GM06990 (cell line): Measurements from ENCODE around the gene FLNB.

Experiments
- DNase-seq: peaks from one replicate; pipeline ENCODE4 v3.0.0-alpha.2; 2011; ENCODE audit not compliant: insufficient read length; ENCODE audit errors: extremely low read depth
- H3K27me3 ChIP-seq: replicated peaks from 2 replicates; pipeline ENCODE4 v1.6.0; 2011; ENCODE audit warnings: low read length; ENCODE audit not compliant: control insufficient read depth, insufficient read depth
- H3K36me3 ChIP-seq: 2 replicates; pipeline ENCODE4 v1.5.1; 2011; ENCODE audit warnings: low read length; ENCODE audit not compliant: control insufficient read depth, insufficient read depth
- H3K4me3 ChIP-seq: replicated peaks from 2 replicates; pipeline ENCODE4 v1.5.1; 2011; ENCODE audit warnings: low read depth, mild to moderate bottlenecking, control low read depth, low read length
- CTCF ChIP-seq: IDR thresholded peaks from 2 replicates; pipeline ENCODE4 v1.5.1; 2011; ENCODE audit warnings: low read length, control low read depth, mild to moderate bottlenecking, inconsistent platforms; ENCODE audit not compliant: insufficient read depth, poor library complexity, severe bottlenecking

Gene FLNB

DNA sequence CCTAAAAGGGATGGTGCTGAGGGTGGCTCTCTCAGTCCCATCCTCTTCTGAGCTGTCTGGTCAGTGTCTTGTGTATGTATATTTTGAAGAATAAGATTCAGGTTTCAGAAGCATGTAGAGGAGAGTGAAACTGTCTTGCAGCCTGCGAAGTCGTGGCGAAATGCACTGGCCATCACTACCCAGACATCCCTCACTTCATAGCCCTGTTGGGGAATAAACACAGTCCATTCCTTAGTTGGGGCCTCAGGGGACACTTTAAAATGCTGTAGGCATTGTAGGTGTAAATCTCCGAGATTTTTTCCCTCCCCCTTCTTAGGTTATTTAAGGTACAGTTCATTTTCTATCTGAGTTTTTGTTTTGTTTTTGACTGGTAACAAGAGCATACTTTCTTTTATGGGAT is 108.8 kb downstream of the FLNB start:
- DNase-seq, result no peak
- peaks cover 1% of the 10 kb centered on the region for H3K36me3 ChIP-seq
- H3K4me3 ChIP-seq, result no peak overlapping the region
- TF ChIP-seq CTCF, result no peak
- no peaks in the 10 kb centered on the region for H3K27me3 ChIP-seq

DNA sequence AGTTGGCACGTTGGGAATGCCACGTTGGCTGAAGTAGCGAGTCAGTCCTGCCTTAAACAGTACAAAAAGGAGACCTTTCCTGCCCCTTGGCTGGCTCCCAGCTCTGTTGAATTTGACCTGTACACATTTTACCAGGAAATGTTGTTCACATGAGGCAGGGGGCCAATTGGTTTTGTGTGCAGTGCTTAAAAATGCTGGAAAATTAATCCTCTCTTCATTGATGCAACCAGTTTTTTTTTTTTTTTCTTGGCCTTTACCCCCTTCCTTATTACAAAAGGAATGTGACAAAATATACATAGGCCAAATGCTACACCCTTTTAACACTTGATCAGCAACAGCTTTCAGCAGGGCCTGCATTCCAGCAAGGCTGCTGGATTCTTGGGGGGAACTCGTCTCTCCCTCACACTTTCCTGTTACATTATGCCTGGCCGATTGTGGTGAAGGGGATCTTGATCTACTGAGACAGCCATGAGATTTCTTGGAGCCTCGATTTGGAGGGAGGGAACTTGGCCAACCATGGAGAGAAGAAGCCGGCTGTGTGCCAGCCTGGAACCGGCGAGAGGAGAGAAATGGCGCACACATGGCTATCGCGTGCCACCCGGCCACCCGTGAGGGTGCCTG is 109.4 kb downstream of the FLNB start:
- Histone ChIP-seq H3K36me3 (peaks cover 1% of the 10 kb centered on the region), H3K27me3 (no peaks in the 10 kb centered on the region), H3K4me3 (no peak overlapping the region)
- no peak for TF ChIP-seq CTCF
- no peak for DNase-seq

DNA sequence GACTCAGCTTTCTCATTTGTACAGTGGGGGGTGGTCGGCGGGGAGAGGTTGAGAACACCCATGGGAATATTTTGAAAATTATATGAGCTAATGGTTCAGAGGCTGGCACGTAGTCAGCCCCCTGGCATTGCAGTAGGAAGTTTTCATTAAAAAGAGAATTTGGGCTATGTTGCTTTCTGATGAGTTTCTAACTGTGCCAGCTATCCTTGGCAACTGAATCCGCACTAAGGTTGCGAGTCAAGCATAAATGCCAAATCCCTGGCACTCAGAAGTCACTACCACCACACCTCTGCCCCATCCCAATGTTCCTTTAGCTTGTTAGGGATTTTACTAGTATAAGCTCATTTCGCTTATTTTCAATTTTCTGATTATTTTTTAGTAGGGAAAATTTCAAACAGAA is 111.0 kb downstream of the FLNB start:
- Histone ChIP-seq H3K36me3 (peaks cover 1% of the 10 kb centered on the region), H3K4me3 (no peak overlapping the region), H3K27me3 (no peaks in the 10 kb centered on the region)
- DNase-seq, result no peak
- no peak for TF ChIP-seq CTCF

DNA sequence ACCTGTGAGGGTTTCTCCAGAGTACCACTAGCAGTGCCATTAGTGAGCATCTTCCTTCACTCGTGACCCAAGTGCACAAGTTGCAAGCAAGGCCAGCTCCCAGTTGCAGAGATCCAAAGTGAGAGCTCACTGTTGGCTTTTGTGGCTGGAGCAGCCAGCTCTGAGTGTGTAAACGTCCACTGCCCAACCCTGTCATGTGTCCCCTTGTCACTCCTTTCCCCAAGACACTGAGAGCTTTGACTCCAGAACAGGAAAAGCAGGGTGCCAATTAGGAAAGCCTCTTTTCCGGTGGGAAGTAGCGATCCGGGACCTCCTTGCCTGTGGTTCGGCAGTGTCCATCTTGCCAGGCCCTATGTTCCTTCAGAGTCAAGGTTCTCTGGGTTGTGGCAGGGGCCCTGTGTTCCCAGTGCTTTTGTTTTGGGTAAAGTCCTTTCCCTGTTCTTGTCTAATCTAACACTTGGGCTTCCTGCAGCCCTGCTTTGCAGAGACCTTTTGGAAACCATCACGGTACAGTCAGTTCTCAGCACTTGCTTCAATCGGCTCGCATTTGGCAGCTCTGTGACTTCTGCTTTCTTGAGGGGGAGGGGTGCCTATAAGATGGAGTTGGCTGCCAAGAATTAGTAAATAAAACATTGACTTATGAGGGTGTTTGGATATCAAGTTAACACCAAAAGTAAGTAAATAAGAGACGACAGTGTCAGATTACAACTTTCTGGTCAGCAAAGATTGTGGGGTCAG is 112.0 kb downstream of the FLNB start:
- Histone ChIP-seq H3K36me3 (peaks cover 1% of the 10 kb centered on the region), H3K4me3 (no peak overlapping the region), H3K27me3 (no peaks in the 10 kb centered on the region)
- no peak for DNase-seq
- TF ChIP-seq CTCF, result no peak

DNA sequence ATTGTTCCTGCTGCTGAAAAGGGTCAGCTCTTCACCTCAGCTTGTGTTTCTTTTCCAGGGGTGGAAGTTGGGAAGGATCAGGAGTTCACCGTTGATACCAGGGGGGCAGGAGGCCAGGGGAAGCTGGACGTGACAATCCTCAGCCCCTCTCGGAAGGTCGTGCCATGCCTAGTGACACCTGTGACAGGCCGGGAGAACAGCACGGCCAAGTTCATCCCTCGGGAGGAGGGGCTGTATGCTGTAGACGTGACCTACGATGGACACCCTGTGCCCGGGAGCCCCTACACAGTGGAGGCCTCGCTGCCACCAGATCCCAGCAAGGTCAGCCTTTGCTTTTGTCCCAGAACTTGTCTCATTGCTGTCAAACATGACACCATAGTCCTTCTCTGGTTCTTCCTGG is 113.0 kb downstream of the FLNB start:
- H3K27me3 ChIP-seq, result no peaks in the 10 kb centered on the region
- no peak for DNase-seq
- TF ChIP-seq CTCF, result no peak
- peaks cover 3% of the 10 kb centered on the region for H3K36me3 ChIP-seq
- no peak overlapping the region for H3K4me3 ChIP-seq
